MM.1S (cell line): ENCODE data around the gene ZNF3.

Source experiments
- DNase-seq: peaks from one replicate; pipeline ENCODE4 v3.0.0-alpha.2; 2015
- H2AFZ ChIP-seq: fragments of 300-600 bp; sonication (generic); 2 replicates; pipeline ENCODE4 v1.6.0; 2016; ENCODE audit warnings: antibody characterized with exemption, low read length
- H3F3A ChIP-seq: fragments of 300-600 bp; sonication (generic); 2 replicates; pipeline ENCODE4 v1.6.1; 2016; ENCODE audit warnings: mild to moderate bottlenecking, antibody characterized with exemption, low read length, moderate library complexity, mixed read lengths; ENCODE audit not compliant: insufficient read depth
- H3K27ac ChIP-seq: fragments of 300-600 bp; sonication (generic); 2 replicates; pipeline ENCODE4 v1.5.1; 2016; ENCODE audit warnings: mild to moderate bottlenecking, low read length
- H3K27me3 ChIP-seq: fragments of 300-600 bp; sonication (generic); replicated peaks from 2 replicates; pipeline ENCODE4 v1.6.0; 2016; ENCODE audit warnings: low read length; ENCODE audit not compliant: insufficient read depth
- H3K36me3 ChIP-seq: fragments of 300-600 bp; sonication (generic); replicated peaks from 2 replicates; pipeline ENCODE4 v1.6.1; 2016; ENCODE audit warnings: mild to moderate bottlenecking, low read length, mixed read lengths; ENCODE audit not compliant: insufficient read depth
- H3K4me1 ChIP-seq: fragments of 300-600 bp; sonication (generic); 2 replicates; pipeline ENCODE4 v1.6.1; 2016; ENCODE audit warnings: low read length, mixed read lengths
- H3K4me2 ChIP-seq: fragments of 300-600 bp; sonication (generic); 2 replicates; pipeline ENCODE4 v1.6.0; 2016; ENCODE audit warnings: low read depth, low read length
- H3K4me3 ChIP-seq: fragments of 300-600 bp; sonication (generic); 2 replicates; pipeline ENCODE4 v1.5.1; 2016; ENCODE audit warnings: low read length, mixed read lengths
- H3K79me2 ChIP-seq: fragments of 300-600 bp; sonication (generic); 2 replicates; pipeline ENCODE4 v1.6.1; 2016; ENCODE audit warnings: mixed run types, low read length, mixed read lengths
- H3K9ac ChIP-seq: fragments of 300-600 bp; sonication (generic); 2 replicates; pipeline ENCODE4 v1.6.1; 2016; ENCODE audit warnings: low read length, mixed read lengths
- H3K9me2 ChIP-seq: fragments of 300-600 bp; sonication (generic); replicated peaks from 2 replicates; pipeline ENCODE4 v1.6.1; 2016; ENCODE audit warnings: mild to moderate bottlenecking, low read length, mixed read lengths; ENCODE audit not compliant: insufficient read depth
- H3K9me3 ChIP-seq: fragments of 300-600 bp; sonication (generic); replicated peaks from 2 replicates; pipeline ENCODE4 v1.6.1; 2016; ENCODE audit warnings: mild to moderate bottlenecking, low read length, mixed read lengths; ENCODE audit not compliant: insufficient read depth
- H4K20me1 ChIP-seq: fragments of 300-600 bp; sonication (generic); 2 replicates; pipeline ENCODE4 v1.6.1; 2016; ENCODE audit warnings: mild to moderate bottlenecking, low read length, moderate library complexity, mixed read lengths; ENCODE audit not compliant: insufficient read depth
- EZH2 ChIP-seq: fragments of 300-600 bp; sonication (generic); optimal IDR thresholded peaks from 2 replicates; pipeline ENCODE3; 2017; ENCODE audit warnings: low read depth, mild to moderate bottlenecking, antibody characterized with exemption, low read length, mixed read lengths
- EZH2phosphoT487 ChIP-seq: fragments of 300-600 bp; sonication (generic); IDR thresholded peaks from 2 replicates; pipeline ENCODE4 v1.6.1; 2018; ENCODE audit warnings: antibody characterized with exemption, low read length
- TF ChIP-seq, protein P1 (sequence below): fragments of 300-600 bp; sonication (generic); IDR thresholded peaks from 2 replicates; pipeline ENCODE4 v1.5.1; 2016; ENCODE audit warnings: antibody characterized with exemption, low read length, mixed read lengths

ZNF3 gene

DNA sequence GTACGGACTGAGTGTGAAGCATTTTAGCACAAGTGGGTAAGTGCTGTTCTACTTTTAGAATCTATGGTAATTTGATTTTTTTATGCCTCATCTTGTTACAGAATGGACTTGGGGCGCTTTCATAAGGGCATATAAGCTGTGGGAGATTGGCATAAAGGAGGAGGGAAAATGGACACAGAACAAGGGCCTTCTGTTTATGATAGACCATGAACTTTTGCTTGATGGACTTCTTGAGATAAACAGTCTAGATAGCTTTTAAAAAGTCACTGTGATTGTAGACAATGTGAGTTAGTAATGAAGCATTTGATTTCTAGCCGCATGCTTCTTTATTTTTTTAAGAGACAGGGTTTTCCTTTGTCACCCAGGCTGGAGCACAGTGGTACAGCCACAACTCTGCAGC, 29.9 kb downstream of the ZNF3 start:
- Histone ChIP-seq H4K20me1 (no peaks in the 10 kb centered on the region), H3K27ac (no peak overlapping the region), H3K4me3 (no peak overlapping the region), H3F3A (no peaks in the 10 kb centered on the region), H3K4me1 (peaks cover 3% of the 10 kb centered on the region; the same call in 1 of the 2 replicates), H3K9me3 (no peaks in the 10 kb centered on the region), H2AFZ (no peak overlapping the region), H3K9me2 (no peaks in the 10 kb centered on the region), H3K9ac (no peak overlapping the region), H3K36me3 (no peaks in the 10 kb centered on the region), H3K4me2 (no peak overlapping the region), H3K27me3 (0 out of 2 replicates have a peak, but pooled peaks cover 4% of the 10 kb centered on the region), H3K79me2 (no peaks in the 10 kb centered on the region)
- no peak for TF ChIP-seq EZH2phosphoT487
- no peak for TF ChIP-seq EZH2
- TF ChIP-seq, protein P1, sequence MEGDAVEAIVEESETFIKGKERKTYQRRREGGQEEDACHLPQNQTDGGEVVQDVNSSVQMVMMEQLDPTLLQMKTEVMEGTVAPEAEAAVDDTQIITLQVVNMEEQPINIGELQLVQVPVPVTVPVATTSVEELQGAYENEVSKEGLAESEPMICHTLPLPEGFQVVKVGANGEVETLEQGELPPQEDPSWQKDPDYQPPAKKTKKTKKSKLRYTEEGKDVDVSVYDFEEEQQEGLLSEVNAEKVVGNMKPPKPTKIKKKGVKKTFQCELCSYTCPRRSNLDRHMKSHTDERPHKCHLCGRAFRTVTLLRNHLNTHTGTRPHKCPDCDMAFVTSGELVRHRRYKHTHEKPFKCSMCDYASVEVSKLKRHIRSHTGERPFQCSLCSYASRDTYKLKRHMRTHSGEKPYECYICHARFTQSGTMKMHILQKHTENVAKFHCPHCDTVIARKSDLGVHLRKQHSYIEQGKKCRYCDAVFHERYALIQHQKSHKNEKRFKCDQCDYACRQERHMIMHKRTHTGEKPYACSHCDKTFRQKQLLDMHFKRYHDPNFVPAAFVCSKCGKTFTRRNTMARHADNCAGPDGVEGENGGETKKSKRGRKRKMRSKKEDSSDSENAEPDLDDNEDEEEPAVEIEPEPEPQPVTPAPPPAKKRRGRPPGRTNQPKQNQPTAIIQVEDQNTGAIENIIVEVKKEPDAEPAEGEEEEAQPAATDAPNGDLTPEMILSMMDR, result no peak
- DNase-seq, result no peak

DNA sequence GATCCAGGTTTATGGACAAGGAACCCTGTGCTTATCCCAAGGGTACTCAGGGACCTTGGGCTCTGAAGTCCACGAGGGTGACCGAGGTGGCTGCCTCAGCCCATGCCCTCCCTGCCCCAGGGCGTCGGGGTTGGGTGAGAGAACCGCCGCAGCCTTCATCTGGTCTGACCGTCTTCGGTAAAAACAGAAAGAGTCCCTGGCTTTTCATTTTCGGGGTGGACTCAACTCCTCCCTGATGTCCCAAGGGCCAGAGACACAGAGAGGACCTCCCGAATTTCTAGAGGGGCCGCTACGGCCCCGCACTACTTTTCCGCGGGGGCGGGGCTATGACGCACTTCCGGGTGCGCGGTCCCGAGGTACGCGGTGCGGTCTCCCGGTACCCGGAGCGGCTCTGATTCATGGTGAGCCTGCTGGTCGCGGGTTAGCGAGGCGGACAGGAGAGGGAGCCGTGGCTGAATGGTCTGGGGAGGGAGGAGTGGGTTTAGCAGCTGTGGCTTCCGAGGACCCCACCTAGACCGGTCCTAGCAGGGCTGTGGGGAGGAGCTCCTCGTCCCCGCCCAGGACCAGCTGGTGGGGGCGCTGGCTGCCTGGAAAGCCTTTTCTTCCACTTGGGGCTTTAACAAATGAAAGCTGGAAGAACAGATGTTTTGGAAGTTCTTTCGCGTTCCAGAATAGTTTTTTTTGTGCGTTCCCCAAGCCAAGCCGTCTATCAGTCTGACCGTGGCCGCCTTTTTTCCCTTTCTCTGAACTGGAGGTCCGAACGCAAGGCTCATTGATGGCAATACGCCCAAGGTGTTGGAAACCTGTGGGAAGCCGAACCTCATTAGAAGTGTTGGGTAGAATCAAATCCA, 31.9 kb downstream of the ZNF3 start, which contains the start of gene ZSCAN21:
Gene ZSCAN21 (plus strand): TSS at position 334 of the 851 bp plus-strand sequence. CDS start 7,233 bp downstream, outside the sequence.
- H3K4me2 ChIP-seq, result peak within 1 kb of the TSS; percentile 68
- peak within 1 kb of the TSS; percentile 77 for H3K4me3 ChIP-seq
- peak within 1 kb of the TSS; percentile 44; the same call in 1 of the 2 replicates for H3K27ac ChIP-seq
- H3K4me1 ChIP-seq, result peaks cover 3% of the 10 kb centered on the region; the same call in 1 of the 2 replicates
- H3K79me2 ChIP-seq, result no peaks in the 10 kb centered on the region
- H3K36me3 ChIP-seq, result no peaks in the 10 kb centered on the region
- H3K27me3 ChIP-seq, result 0 out of 2 replicates have a peak, but pooled peaks cover 4% of the 10 kb centered on the region
- TF ChIP-seq, protein P1, result no peak
- no peak for TF ChIP-seq EZH2
- TF ChIP-seq EZH2phosphoT487, result no peak
- DNase-seq, result peak; percentile 74
- H3K9ac ChIP-seq, result peak within 1 kb of the TSS; percentile 67
- H4K20me1 ChIP-seq, result no peaks in the 10 kb centered on the region
- H3F3A ChIP-seq, result no peaks in the 10 kb centered on the region; the same call in 1 of the 2 replicates
- no peaks in the 10 kb centered on the region for H3K9me3 ChIP-seq
- H3K9me2 ChIP-seq, result no peaks in the 10 kb centered on the region
- peak within 1 kb of the TSS; percentile 84 for H2AFZ ChIP-seq

DNA sequence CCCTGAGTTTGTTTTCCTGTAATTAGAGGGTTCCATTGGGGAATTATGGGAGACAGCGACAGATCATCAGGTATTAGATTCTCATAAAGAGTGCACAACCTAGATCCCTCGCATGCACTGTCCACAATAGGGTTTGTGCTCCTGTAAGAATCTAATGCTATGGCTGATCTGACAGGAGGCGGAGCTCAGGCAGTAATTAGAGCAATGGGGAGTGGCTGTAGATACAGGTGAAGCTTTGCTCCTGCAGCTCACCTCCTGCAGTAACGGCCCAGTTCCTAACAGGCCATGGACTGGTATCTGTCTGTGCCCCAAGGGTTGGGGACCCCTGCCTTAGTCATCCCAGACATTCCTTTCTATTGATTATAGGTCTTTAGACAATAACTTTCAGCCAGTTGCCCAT, 32.8 kb downstream of the ZNF3 start:
- Histone ChIP-seq H3K9me3 (no peaks in the 10 kb centered on the region), H3K4me2 (no peak overlapping the region; the same call in 1 of the 2 replicates), H3K4me1 (peaks cover 3% of the 10 kb centered on the region; the same call in 1 of the 2 replicates), H3K27me3 (0 out of 2 replicates have a peak, but pooled peaks cover 4% of the 10 kb centered on the region), H3K9ac (no peak overlapping the region), H3K4me3 (no peak overlapping the region), H3K36me3 (no peaks in the 10 kb centered on the region), H3K9me2 (no peaks in the 10 kb centered on the region), H3K27ac (no peak overlapping the region), H3F3A (no peaks in the 10 kb centered on the region; the same call in 1 of the 2 replicates), H3K79me2 (no peaks in the 10 kb centered on the region), H2AFZ (peak overlapping the region; percentile 84; the same call in 1 of the 2 replicates), H4K20me1 (no peaks in the 10 kb centered on the region)
- DNase-seq, result peak; percentile 7
- TF ChIP-seq EZH2, result no peak
- TF ChIP-seq EZH2phosphoT487, result no peak
- TF ChIP-seq, protein P1, result no peak
